ENCODE data around the gene KATNAL2.
"Not testable (repeated sequence)": the region's sequence is repeated elsewhere in the genome, so short reads cannot be mapped to it uniquely, and the experiment has no call there.

- TF ChIP-seq, protein P1, sequence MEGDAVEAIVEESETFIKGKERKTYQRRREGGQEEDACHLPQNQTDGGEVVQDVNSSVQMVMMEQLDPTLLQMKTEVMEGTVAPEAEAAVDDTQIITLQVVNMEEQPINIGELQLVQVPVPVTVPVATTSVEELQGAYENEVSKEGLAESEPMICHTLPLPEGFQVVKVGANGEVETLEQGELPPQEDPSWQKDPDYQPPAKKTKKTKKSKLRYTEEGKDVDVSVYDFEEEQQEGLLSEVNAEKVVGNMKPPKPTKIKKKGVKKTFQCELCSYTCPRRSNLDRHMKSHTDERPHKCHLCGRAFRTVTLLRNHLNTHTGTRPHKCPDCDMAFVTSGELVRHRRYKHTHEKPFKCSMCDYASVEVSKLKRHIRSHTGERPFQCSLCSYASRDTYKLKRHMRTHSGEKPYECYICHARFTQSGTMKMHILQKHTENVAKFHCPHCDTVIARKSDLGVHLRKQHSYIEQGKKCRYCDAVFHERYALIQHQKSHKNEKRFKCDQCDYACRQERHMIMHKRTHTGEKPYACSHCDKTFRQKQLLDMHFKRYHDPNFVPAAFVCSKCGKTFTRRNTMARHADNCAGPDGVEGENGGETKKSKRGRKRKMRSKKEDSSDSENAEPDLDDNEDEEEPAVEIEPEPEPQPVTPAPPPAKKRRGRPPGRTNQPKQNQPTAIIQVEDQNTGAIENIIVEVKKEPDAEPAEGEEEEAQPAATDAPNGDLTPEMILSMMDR (IDR thresholded peaks at IDR 0.05) = not testable (repeated sequence)
- not testable (repeated sequence) for TF ChIP-seq POLR2A (IDR thresholded peaks at IDR 0.05)
These were observed 111.3 kb downstream of the KATNAL2 start for GRCh38 chr18:47028738-47029137.
